ENCODE results near the gene FCRL6. TPM values are rescaled to one million over a fixed set of nuclear protein-coding genes. Genes with fewer than 3 reads are reported as not detected.

The FCRL6 gene
- total RNA-seq, 4 donors from 2014 or later: 0.71 to 1.1 TPM; not detected in 2

DNA sequence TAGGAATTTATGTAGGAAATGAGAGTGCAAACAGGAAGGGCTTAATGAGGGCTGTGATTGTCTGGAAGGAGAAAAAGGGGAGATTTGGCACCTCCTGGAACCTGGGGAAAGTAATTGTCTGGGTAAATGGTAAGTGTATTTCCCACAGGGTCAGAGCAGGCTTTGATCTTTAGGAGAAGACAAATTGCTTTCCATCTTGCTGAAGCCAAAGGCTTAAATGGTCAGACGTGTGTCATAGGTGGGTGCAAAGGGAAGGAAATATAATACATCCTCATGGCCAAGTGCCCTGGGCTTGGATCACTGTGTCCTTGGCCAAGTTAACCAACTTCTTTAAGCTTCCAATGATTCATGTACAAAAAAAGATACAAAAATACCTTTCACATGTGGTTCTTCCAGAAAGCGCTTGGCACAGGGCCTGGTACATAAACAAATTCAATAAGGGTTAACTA lies 22.7 kb upstream of the FCRL6 start:
- Histone ChIP-seq H3K4me3 (replicated peaks in 1 of 3) (no peak overlapping the region), H3K36me3 (no peaks in the 10 kb centered on the region), H3K9me3 (no peaks in the 10 kb centered on the region), H3K4me1 (peaks cover 4 to 8% of the 10 kb centered on the region in 2 donors), H3K27ac (peak overlapping the region in 1 of 3 donors; percentile 2), H3K27me3 (no peaks in the 10 kb centered on the region)
- no peak for DNase-seq
- TF ChIP-seq, protein P1, sequence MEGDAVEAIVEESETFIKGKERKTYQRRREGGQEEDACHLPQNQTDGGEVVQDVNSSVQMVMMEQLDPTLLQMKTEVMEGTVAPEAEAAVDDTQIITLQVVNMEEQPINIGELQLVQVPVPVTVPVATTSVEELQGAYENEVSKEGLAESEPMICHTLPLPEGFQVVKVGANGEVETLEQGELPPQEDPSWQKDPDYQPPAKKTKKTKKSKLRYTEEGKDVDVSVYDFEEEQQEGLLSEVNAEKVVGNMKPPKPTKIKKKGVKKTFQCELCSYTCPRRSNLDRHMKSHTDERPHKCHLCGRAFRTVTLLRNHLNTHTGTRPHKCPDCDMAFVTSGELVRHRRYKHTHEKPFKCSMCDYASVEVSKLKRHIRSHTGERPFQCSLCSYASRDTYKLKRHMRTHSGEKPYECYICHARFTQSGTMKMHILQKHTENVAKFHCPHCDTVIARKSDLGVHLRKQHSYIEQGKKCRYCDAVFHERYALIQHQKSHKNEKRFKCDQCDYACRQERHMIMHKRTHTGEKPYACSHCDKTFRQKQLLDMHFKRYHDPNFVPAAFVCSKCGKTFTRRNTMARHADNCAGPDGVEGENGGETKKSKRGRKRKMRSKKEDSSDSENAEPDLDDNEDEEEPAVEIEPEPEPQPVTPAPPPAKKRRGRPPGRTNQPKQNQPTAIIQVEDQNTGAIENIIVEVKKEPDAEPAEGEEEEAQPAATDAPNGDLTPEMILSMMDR (IDR thresholded peaks at IDR 0.05): no peak
- no peak for TF ChIP-seq POLR2A (IDR thresholded peaks at IDR 0.05)
- WGBS, 2 donors: 76 to 84% methylated on average over 2 of the region's 2 CpGs
- intact Hi-C loops (cut with DNase I): no loop called here

DNA sequence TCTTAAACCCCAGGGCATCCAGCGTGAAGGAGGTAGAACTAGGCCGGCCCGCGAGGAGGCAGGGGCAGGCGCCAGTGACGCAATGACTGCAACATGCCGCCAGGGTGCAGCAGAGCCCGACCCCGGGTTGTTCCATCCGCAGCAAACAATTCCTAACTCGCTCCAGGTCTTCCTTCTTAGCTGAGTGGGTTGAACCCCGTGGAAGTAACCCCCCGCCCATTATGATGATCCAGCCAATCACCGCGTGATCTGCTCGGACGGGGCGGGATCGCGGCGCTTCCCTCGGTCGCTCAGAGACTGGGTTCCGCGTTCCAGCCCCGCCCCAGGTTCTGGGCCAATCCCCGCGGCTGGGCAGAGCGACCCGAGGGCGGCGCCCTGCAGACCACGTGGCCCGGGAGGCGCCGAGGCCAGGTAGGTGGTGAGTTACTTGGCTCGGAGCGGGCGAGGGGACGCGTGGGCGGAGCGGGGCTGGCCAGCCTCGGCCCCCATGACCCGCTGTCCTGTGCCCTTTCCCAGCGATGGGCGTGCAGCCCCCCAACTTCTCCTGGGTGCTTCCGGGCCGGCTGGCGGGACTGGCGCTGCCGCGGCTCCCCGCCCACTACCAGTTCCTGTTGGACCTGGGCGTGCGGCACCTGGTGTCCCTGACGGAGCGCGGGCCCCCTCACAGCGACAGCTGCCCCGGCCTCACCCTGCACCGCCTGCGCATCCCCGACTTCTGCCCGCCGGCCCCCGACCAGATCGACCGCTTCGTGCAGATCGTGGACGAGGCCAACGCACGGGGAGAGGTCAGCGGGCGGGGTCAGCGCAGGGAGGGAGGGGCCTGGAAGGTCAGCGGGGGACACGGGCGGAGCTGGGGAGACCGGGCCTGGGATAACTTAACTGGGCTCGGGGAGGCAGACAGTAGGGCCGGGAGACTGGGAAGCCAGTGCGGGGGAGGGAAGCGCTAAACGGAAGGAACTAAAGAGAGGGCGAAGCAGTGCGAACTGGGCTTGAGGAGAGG lies 21.3 kb upstream of the FCRL6 start, which contains the start of gene DUSP23:
Gene DUSP23, plus strand, starts transcription at position 380 of the 1,000 bp plus-strand sequence. Its CDS starts 139 bp downstream, at position 519.
- peak within 1 kb of the TSS; percentile 36 to 83 (median 64) for H3K27ac ChIP-seq
- H3K4me1 ChIP-seq: peaks cover 4 to 8% of the 10 kb centered on the region in 2 donors
- intact Hi-C loops (cut with DNase I): loop anchor here (5.0 kb wide), 2 partner anchors 106 to 251 kb away; partner anchors contain the start of gene PIGM
- 1 to 3% methylated on average over 33 to 49 of the region's 88 CpGs for WGBS, 2 donors
- H3K4me3 ChIP-seq (replicated peaks in 1 of 3): peak within 1 kb of the TSS; percentile 80 to 93 (median 90)
- peak; percentile 98 for DNase-seq
- no peaks in the 10 kb centered on the region for H3K9me3 ChIP-seq
- H3K27me3 ChIP-seq: no peaks in the 10 kb centered on the region
- TF ChIP-seq POLR2A (IDR thresholded peaks at IDR 0.05): peak; percentile 48 to 87
- TF ChIP-seq, protein P1 (IDR thresholded peaks at IDR 0.05): peak; percentile 78 to 99 (median 96)
- no peaks in the 10 kb centered on the region for H3K36me3 ChIP-seq

GRCh38 chr1:159781992-159782391 lies 20.2 kb upstream of the FCRL6 start:
- peaks cover 4 to 8% of the 10 kb centered on the region in 2 donors for H3K4me1 ChIP-seq
- TF ChIP-seq, protein P1 (IDR thresholded peaks at IDR 0.05): no peak
- no peak for TF ChIP-seq POLR2A (IDR thresholded peaks at IDR 0.05)
- peak overlapping the region in 1 of 3 donors; percentile 93 for H3K4me3 ChIP-seq (replicated peaks in 1 of 3)
- no peak for DNase-seq
- WGBS, 2 donors: 89 to 91% methylated on average over 4 to 12 of the region's 12 CpGs
- no peaks in the 10 kb centered on the region for H3K9me3 ChIP-seq
- no peaks in the 10 kb centered on the region for H3K27me3 ChIP-seq
- H3K36me3 ChIP-seq: no peaks in the 10 kb centered on the region
- H3K27ac ChIP-seq: no peak overlapping the region
- intact Hi-C loops (cut with DNase I): loop anchor here (5.0 kb wide), 2 partner anchors 105 to 250 kb away; partner anchors contain the start of gene PIGM

DNA sequence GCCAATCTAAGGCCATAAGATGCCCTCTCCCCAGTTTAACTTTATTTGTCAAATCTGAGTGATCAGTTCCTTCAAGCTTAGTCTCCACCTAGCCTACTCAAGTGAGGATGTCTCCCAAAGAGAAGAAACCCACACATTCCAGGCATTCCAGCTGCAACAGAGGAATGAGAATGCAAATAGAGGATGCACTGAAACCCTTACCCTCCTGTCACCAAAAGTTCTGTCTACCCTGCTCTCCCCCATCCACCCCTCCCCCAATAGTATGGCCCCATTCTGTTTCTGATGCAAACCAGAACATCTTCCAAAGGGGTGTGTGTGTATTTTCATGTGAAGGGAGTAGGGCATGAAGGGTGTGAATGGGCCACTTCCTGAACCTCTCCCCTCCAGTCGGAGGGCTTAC lies 18.4 kb upstream of the FCRL6 start:
- H3K4me1 ChIP-seq: peaks cover 4 to 8% of the 10 kb centered on the region in 2 donors
- TF ChIP-seq, protein P1 (IDR thresholded peaks at IDR 0.05): no peak
- no peak overlapping the region for H3K4me3 ChIP-seq (replicated peaks in 1 of 3)
- H3K27ac ChIP-seq: no peak overlapping the region
- H3K9me3 ChIP-seq: no peaks in the 10 kb centered on the region
- H3K27me3 ChIP-seq: no peaks in the 10 kb centered on the region
- intact Hi-C loops (cut with DNase I): loop anchor here (5.0 kb wide), 2 partner anchors 104 to 249 kb away; partner anchors contain the start of gene PIGM
- no peak for DNase-seq
- no peaks in the 10 kb centered on the region for H3K36me3 ChIP-seq
- WGBS, 2 donors: 83 to 92% methylated on average over 1 of the region's 1 CpG

Data from thyroid gland (tissue), 4 donors.